Measurements from ENCODE around the gene ZNF470.
A peak's percentile ranks its signal among the peaks of the same experiment; 100 is the strongest.

The ZNF470 gene

GRCh38 chr19:56608274-56608964 is 41.2 kb downstream of the ZNF470 start:
- WGBS (ENCODE audit: insufficient coverage) = over 99% methylated on average over 7 of the region's 8 CpGs
- ChIA-PET POLR2A (no interaction called here), CTCF (no interaction called here)
- H3K4me1 ChIP-seq (ENCODE audit: control extremely low read depth in 1 of 4, control insufficient read depth in 4 of 4, insufficient read depth in 4 of 4, low read length in 3 of 4) = no peaks in the 10 kb centered on the region
- peaks cover 8 to 73% (median 30%) of the 10 kb centered on the region in 4 experiments for H3K36me3 ChIP-seq (ENCODE audit: control insufficient read depth in 4 of 4, insufficient read depth in 4 of 4, low read length in 3 of 4)
- H3K27me3 ChIP-seq (replicated peaks in 2 of 5; ENCODE audit: control insufficient read depth in 4 of 5, insufficient read depth in 5 of 5, low read length in 4 of 5) = no peaks in the 10 kb centered on the region
- no peak overlapping the region for H3K27ac ChIP-seq (ENCODE audit: insufficient read depth in 1 of 2, low read depth in 1 of 2, low read length in 2 of 2, poor library complexity in 1 of 2, severe bottlenecking in 2 of 2)
- peaks cover 6 to 99% (median 74%) of the 10 kb centered on the region in 5 experiments for H3K9me3 ChIP-seq (ENCODE audit: control extremely low read depth in 1 of 5, control insufficient read depth in 4 of 5, insufficient read depth in 2 of 5, low read depth in 1 of 5, low read length in 4 of 5)
- DNase-seq = no peak
- H3K4me3 ChIP-seq (ENCODE audit: control insufficient read depth in 1 of 7, extremely low read depth in 1 of 7, insufficient read depth in 4 of 7, low read depth in 2 of 7, low read length in 6 of 7) = no peak overlapping the region

DNA sequence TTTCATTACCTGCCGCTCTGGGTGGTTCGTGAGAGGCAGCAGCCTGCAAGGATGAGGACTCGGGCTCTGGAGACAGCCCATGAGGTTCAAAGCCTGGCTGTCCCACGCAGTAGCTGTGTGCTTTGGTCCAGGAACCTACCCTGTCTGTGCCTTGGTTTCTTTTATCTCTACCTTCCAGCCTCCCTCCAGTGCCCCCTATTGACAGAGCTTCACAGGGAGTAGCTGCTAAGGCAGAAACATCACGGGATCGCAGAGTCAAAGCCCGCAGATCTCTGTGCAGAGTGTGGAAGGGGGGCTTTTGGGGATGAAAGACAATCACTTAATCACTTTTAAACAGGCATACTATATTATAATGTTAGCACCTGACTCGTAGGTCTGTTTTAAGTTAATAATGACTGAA is 44.0 kb downstream of the ZNF470 start:
- H3K9me3 ChIP-seq (ENCODE audit: control extremely low read depth in 1 of 5, control insufficient read depth in 4 of 5, insufficient read depth in 2 of 5, low read depth in 1 of 5, low read length in 4 of 5) = peaks cover 11 to 99% (median 61%) of the 10 kb centered on the region in 5 experiments
- CTCF ChIA-PET = no interaction called here
- 96% methylated on average over 3 of the region's 8 CpGs for WGBS (ENCODE audit: insufficient coverage)

GRCh38 chr19:56612737-56613136 is 45.5 kb downstream of the ZNF470 start:
- Histone ChIP-seq H3K27me3 (replicated peaks in 2 of 5; ENCODE audit: control insufficient read depth in 4 of 5, insufficient read depth in 5 of 5, low read length in 4 of 5) (no peaks in the 10 kb centered on the region), H3K4me3 (ENCODE audit: control insufficient read depth in 1 of 7, extremely low read depth in 1 of 7, insufficient read depth in 4 of 7, low read depth in 2 of 7, low read length in 6 of 7) (peak overlapping the region in 1 of 7 experiments; percentile 22), H3K36me3 (ENCODE audit: control insufficient read depth in 4 of 4, insufficient read depth in 4 of 4, low read length in 3 of 4) (peaks cover 5 to 69% (median 25%) of the 10 kb centered on the region in 4 experiments), H3K9me3 (ENCODE audit: control extremely low read depth in 1 of 5, control insufficient read depth in 4 of 5, insufficient read depth in 2 of 5, low read depth in 1 of 5, low read length in 4 of 5) (peaks cover 11 to 99% (median 60%) of the 10 kb centered on the region in 5 experiments), H3K4me1 (ENCODE audit: control extremely low read depth in 1 of 4, control insufficient read depth in 4 of 4, insufficient read depth in 4 of 4, low read length in 3 of 4) (no peaks in the 10 kb centered on the region), H3K27ac (ENCODE audit: insufficient read depth in 1 of 2, low read depth in 1 of 2, low read length in 2 of 2, poor library complexity in 1 of 2, severe bottlenecking in 2 of 2) (no peak overlapping the region)
- no peak for DNase-seq
- POLR2A ChIA-PET = no interaction called here
- CTCF ChIA-PET = no interaction called here
- WGBS (ENCODE audit: insufficient coverage) = 100% methylated on average over 1 of the region's 2 CpGs

More for the DNA sequence above, 44.0 kb downstream of the ZNF470 start:
- H3K27ac ChIP-seq (ENCODE audit: insufficient read depth in 1 of 2, low read depth in 1 of 2, low read length in 2 of 2, poor library complexity in 1 of 2, severe bottlenecking in 2 of 2) = no peak overlapping the region
- peaks cover 5 to 66% (median 21%) of the 10 kb centered on the region in 4 experiments for H3K36me3 ChIP-seq (ENCODE audit: control insufficient read depth in 4 of 4, insufficient read depth in 4 of 4, low read length in 3 of 4)
- no peaks in the 10 kb centered on the region for H3K27me3 ChIP-seq (replicated peaks in 2 of 5; ENCODE audit: control insufficient read depth in 4 of 5, insufficient read depth in 5 of 5, low read length in 4 of 5)
- H3K4me3 ChIP-seq (ENCODE audit: control insufficient read depth in 1 of 7, extremely low read depth in 1 of 7, insufficient read depth in 4 of 7, low read depth in 2 of 7, low read length in 6 of 7) = no peak overlapping the region
- DNase-seq = no peak
- POLR2A ChIA-PET = no interaction called here
- no peaks in the 10 kb centered on the region for H3K4me1 ChIP-seq (ENCODE audit: control extremely low read depth in 1 of 4, control insufficient read depth in 4 of 4, insufficient read depth in 4 of 4, low read length in 3 of 4)

DNA sequence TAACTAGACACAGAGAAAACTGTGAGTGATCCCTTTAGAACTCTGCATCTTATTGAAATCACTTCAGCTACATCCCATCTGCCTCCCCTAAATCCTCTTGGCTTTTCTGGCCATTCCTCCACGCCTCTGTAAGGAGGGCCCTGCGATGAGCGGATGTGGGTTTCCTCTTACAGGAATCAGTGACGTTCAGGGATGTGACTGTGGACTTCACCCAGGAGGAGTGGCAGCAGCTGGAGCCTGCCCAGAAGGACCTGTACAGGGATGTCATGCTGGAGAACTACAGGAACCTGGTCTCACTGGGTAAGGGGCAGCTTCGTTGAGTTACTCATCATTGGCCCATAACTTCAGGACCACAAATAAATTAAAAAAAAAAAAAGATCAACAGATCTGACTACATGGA is 46.4 kb downstream of the ZNF470 start:
- no peak overlapping the region for H3K4me3 ChIP-seq (ENCODE audit: control insufficient read depth in 1 of 7, extremely low read depth in 1 of 7, insufficient read depth in 4 of 7, low read depth in 2 of 7, low read length in 6 of 7)
- H3K4me1 ChIP-seq (ENCODE audit: control extremely low read depth in 1 of 4, control insufficient read depth in 4 of 4, insufficient read depth in 4 of 4, low read length in 3 of 4) = no peaks in the 10 kb centered on the region
- H3K36me3 ChIP-seq (ENCODE audit: control insufficient read depth in 4 of 4, insufficient read depth in 4 of 4, low read length in 3 of 4) = peaks cover 3 to 70% (median 31%) of the 10 kb centered on the region in 4 experiments
- CTCF ChIA-PET = no interaction called here
- no peaks in the 10 kb centered on the region for H3K27me3 ChIP-seq (replicated peaks in 2 of 5; ENCODE audit: control insufficient read depth in 4 of 5, insufficient read depth in 5 of 5, low read length in 4 of 5)
- WGBS (ENCODE audit: insufficient coverage) = 92% methylated on average over 4 of the region's 5 CpGs
- no peak for DNase-seq
- POLR2A ChIA-PET = no interaction called here
- H3K27ac ChIP-seq (ENCODE audit: insufficient read depth in 1 of 2, low read depth in 1 of 2, low read length in 2 of 2, poor library complexity in 1 of 2, severe bottlenecking in 2 of 2) = no peak overlapping the region
- peaks cover 11 to 99% (median 63%) of the 10 kb centered on the region in 5 experiments for H3K9me3 ChIP-seq (ENCODE audit: control extremely low read depth in 1 of 5, control insufficient read depth in 4 of 5, insufficient read depth in 2 of 5, low read depth in 1 of 5, low read length in 4 of 5)

DNA sequence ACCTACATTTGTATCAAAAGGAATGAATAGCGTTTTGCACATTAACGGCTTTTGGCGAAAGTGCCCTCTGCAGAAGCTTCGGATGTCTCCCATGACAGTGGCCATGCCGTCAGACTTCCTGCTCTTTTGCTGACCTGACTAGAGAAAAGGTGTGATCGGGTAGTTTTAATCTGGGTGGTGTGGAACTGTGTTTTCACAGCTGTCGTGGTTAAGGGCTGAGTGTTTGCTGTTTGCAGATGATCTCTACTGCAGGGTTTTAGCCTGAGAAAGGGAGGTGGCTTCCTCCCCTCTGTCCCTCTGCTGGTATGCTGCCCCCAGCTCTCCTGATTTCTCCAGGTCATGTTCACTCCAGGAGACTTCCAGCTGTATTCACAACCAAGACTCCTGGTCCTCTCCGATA is 50.3 kb downstream of the ZNF470 start:
- Histone ChIP-seq H3K27ac (ENCODE audit: insufficient read depth in 1 of 2, low read depth in 1 of 2, low read length in 2 of 2, poor library complexity in 1 of 2, severe bottlenecking in 2 of 2) (no peak overlapping the region), H3K4me1 (ENCODE audit: control extremely low read depth in 1 of 4, control insufficient read depth in 4 of 4, insufficient read depth in 4 of 4, low read length in 3 of 4) (no peaks in the 10 kb centered on the region), H3K9me3 (ENCODE audit: control extremely low read depth in 1 of 5, control insufficient read depth in 4 of 5, insufficient read depth in 2 of 5, low read depth in 1 of 5, low read length in 4 of 5) (peaks cover 9 to 96% (median 76%) of the 10 kb centered on the region in 5 experiments), H3K36me3 (ENCODE audit: control insufficient read depth in 4 of 4, insufficient read depth in 4 of 4, low read length in 3 of 4) (peaks cover 6 to 73% (median 35%) of the 10 kb centered on the region in 4 experiments), H3K27me3 (replicated peaks in 2 of 5; ENCODE audit: control insufficient read depth in 4 of 5, insufficient read depth in 5 of 5, low read length in 4 of 5) (no peaks in the 10 kb centered on the region), H3K4me3 (ENCODE audit: control insufficient read depth in 1 of 7, extremely low read depth in 1 of 7, insufficient read depth in 4 of 7, low read depth in 2 of 7, low read length in 6 of 7) (no peak overlapping the region)
- WGBS (ENCODE audit: insufficient coverage) = 99% methylated on average over 8 of the region's 8 CpGs
- CTCF ChIA-PET = no interaction called here
- POLR2A ChIA-PET = no interaction called here
- no peak for DNase-seq

- Histone ChIP-seq H3K36me3 (ENCODE audit: control insufficient read depth in 4 of 4, insufficient read depth in 4 of 4, low read length in 3 of 4) (peaks cover 6 to 73% (median 35%) of the 10 kb centered on the region in 4 experiments), H3K4me3 (ENCODE audit: control insufficient read depth in 1 of 7, extremely low read depth in 1 of 7, insufficient read depth in 4 of 7, low read depth in 2 of 7, low read length in 6 of 7) (no peak overlapping the region), H3K9me3 (ENCODE audit: control extremely low read depth in 1 of 5, control insufficient read depth in 4 of 5, insufficient read depth in 2 of 5, low read depth in 1 of 5, low read length in 4 of 5) (peaks cover 9 to 96% (median 76%) of the 10 kb centered on the region in 5 experiments), H3K4me1 (ENCODE audit: control extremely low read depth in 1 of 4, control insufficient read depth in 4 of 4, insufficient read depth in 4 of 4, low read length in 3 of 4) (no peaks in the 10 kb centered on the region), H3K27me3 (replicated peaks in 2 of 5; ENCODE audit: control insufficient read depth in 4 of 5, insufficient read depth in 5 of 5, low read length in 4 of 5) (no peaks in the 10 kb centered on the region), H3K27ac (ENCODE audit: insufficient read depth in 1 of 2, low read depth in 1 of 2, low read length in 2 of 2, poor library complexity in 1 of 2, severe bottlenecking in 2 of 2) (no peak overlapping the region)
- no peak for DNase-seq
- ChIA-PET CTCF (no interaction called here), POLR2A (no interaction called here)
- WGBS (ENCODE audit: insufficient coverage) = 84% methylated on average over 6 of the region's 8 CpGs
Measured at GRCh38 chr19:56619121-56619520, 51.9 kb downstream of the ZNF470 start.

GRCh38 chr19:56622374-56622773 is 55.1 kb downstream of the ZNF470 start:
- POLR2A ChIA-PET = no interaction called here

More at GRCh38 chr19:56622374-56622773, 55.1 kb downstream of the ZNF470 start:
- peaks cover 3 to 91% (median 77%) of the 10 kb centered on the region in 5 experiments for H3K9me3 ChIP-seq (ENCODE audit: control extremely low read depth in 1 of 5, control insufficient read depth in 4 of 5, insufficient read depth in 2 of 5, low read depth in 1 of 5, low read length in 4 of 5)
- DNase-seq = no peak
- H3K4me3 ChIP-seq (ENCODE audit: control insufficient read depth in 1 of 7, extremely low read depth in 1 of 7, insufficient read depth in 4 of 7, low read depth in 2 of 7, low read length in 6 of 7) = no peak overlapping the region
- peaks cover 5 to 75% (median 40%) of the 10 kb centered on the region in 4 experiments for H3K36me3 ChIP-seq (ENCODE audit: control insufficient read depth in 4 of 4, insufficient read depth in 4 of 4, low read length in 3 of 4)
- H3K4me1 ChIP-seq (ENCODE audit: control extremely low read depth in 1 of 4, control insufficient read depth in 4 of 4, insufficient read depth in 4 of 4, low read length in 3 of 4) = no peaks in the 10 kb centered on the region
- H3K27ac ChIP-seq (ENCODE audit: insufficient read depth in 1 of 2, low read depth in 1 of 2, low read length in 2 of 2, poor library complexity in 1 of 2, severe bottlenecking in 2 of 2) = no peak overlapping the region
- no peaks in the 10 kb centered on the region for H3K27me3 ChIP-seq (replicated peaks in 2 of 5; ENCODE audit: control insufficient read depth in 4 of 5, insufficient read depth in 5 of 5, low read length in 4 of 5)
- CTCF ChIA-PET = no interaction called here
- WGBS (ENCODE audit: insufficient coverage) = over 99% methylated on average over 36 of the region's 37 CpGs
